Cardiac fibroblast (primary cell): ENCODE results near the gene UBAP2L.

Experiments used
- DNase-seq, 2 donors: peaks; one replicate each; pipeline versions ENCODE4 v3.0.0 to v3.0.0-alpha.2; 2010; ENCODE audit warnings: low read depth in 2 of 2
- H3K4me3 ChIP-seq, 2 donors: replicated peaks in 1 of 2; 1 replicate in 1 of 2; 2 replicates in 1 of 2; pipeline ENCODE4 v1.5.1; 2011; ENCODE audit warnings: low read depth in 2 of 2, low read length in 2 of 2, mild to moderate bottlenecking in 2 of 2, moderate library complexity in 1 of 2
- TF ChIP-seq, protein P1 (sequence below): IDR thresholded peaks from one replicate; pipeline ENCODE4 v1.5.1; 2011; ENCODE audit warnings: low read depth, mild to moderate bottlenecking, low read length, inconsistent platforms

The UBAP2L gene, protein sequence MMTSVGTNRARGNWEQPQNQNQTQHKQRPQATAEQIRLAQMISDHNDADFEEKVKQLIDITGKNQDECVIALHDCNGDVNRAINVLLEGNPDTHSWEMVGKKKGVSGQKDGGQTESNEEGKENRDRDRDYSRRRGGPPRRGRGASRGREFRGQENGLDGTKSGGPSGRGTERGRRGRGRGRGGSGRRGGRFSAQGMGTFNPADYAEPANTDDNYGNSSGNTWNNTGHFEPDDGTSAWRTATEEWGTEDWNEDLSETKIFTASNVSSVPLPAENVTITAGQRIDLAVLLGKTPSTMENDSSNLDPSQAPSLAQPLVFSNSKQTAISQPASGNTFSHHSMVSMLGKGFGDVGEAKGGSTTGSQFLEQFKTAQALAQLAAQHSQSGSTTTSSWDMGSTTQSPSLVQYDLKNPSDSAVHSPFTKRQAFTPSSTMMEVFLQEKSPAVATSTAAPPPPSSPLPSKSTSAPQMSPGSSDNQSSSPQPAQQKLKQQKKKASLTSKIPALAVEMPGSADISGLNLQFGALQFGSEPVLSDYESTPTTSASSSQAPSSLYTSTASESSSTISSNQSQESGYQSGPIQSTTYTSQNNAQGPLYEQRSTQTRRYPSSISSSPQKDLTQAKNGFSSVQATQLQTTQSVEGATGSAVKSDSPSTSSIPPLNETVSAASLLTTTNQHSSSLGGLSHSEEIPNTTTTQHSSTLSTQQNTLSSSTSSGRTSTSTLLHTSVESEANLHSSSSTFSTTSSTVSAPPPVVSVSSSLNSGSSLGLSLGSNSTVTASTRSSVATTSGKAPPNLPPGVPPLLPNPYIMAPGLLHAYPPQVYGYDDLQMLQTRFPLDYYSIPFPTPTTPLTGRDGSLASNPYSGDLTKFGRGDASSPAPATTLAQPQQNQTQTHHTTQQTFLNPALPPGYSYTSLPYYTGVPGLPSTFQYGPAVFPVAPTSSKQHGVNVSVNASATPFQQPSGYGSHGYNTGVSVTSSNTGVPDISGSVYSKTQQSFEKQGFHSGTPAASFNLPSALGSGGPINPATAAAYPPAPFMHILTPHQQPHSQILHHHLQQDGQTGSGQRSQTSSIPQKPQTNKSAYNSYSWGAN

DNA sequence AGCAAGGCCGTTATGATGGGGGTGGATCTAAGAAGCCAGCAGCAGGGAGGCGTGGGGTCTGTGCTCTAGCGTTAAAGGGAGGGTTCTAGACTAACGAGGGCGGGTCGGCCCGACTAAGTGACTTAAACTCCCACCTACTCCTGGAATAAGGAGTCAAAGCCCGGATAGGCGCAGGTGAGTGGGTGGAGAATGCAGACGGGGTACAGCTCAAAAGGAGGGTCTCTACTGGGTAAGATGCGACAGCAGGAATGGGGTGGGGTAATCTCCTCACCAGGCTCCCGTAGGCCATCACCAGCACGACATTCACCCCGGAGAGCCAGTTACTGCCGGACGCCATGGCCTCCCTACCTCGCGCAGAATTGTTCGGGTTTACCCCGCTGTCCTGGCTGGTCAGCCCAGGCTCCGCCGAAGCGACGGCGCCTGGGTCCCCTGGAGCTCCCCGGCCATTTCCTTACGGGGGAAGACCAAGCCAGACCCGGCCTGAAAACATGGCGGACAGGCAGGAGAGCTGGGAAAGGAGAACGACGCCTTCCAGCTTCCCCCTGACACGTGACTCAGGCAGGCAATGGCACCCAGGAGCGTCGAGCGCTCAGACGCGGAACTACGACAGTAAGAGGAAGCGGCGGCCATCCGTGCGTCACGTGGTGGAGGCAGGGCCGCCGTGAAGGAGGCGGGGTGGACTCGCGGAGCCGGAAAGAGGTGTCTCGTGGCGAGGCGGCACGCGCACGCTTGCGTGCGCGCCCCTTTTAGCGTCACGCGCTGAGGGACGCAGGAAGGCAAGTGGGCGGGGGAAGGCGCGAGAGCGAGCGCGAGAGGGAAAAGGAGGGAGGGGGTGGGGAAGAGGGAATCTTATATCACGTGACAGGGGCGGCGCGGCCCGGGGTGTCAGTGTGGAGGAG, at the start of gene UBAP2L:
UBAP2L (plus strand) TSS at position 885 of the 899 bp plus-strand sequence. CDS start 4,169 bp downstream, outside the sequence.
- H3K4me3 ChIP-seq: peak within 1 kb of the TSS; percentile 96
- peak; percentile 99 to 100 for DNase-seq
- TF ChIP-seq, protein P1, sequence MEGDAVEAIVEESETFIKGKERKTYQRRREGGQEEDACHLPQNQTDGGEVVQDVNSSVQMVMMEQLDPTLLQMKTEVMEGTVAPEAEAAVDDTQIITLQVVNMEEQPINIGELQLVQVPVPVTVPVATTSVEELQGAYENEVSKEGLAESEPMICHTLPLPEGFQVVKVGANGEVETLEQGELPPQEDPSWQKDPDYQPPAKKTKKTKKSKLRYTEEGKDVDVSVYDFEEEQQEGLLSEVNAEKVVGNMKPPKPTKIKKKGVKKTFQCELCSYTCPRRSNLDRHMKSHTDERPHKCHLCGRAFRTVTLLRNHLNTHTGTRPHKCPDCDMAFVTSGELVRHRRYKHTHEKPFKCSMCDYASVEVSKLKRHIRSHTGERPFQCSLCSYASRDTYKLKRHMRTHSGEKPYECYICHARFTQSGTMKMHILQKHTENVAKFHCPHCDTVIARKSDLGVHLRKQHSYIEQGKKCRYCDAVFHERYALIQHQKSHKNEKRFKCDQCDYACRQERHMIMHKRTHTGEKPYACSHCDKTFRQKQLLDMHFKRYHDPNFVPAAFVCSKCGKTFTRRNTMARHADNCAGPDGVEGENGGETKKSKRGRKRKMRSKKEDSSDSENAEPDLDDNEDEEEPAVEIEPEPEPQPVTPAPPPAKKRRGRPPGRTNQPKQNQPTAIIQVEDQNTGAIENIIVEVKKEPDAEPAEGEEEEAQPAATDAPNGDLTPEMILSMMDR: no peak

DNA sequence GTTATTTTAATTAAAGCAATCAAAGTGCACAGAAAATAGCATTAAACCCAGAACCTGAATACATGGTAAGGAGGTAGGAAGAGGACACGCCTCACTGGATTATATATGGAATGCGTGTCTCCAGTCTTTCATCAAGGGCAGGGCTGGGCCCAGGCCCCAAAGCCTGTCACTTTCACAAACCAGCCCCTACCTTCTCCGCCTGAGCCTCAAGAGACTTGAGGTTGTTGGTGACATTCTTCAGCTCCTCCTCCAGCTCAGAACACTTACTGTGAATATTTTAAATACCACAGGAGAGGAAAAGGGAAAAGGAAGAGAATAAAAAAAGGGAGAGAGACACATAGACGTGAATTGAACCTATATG, 49.6 kb upstream of the UBAP2L start:
- no peak for DNase-seq
- TF ChIP-seq, protein P1: no peak

DNA sequence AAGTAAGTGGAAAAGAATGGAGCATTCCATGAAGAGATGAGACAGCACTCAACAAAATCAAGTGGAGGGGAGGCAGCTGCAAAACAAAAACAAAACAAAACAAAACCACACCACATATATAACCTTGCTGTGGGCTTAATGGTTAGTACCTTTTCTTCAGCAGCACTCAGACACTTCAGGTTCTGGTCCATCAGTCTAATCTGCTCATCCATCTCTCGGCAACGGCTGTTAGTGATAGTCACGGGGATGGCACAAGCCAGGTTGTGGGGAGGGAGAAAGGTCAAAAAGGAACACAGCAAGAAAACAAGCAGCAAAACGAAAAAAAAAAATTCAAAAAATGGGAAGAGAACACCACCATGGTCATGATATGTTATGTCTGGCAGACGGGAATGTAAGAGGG, 48.9 kb upstream of the UBAP2L start:
- no peak for DNase-seq
- TF ChIP-seq, protein P1: no peak

More for the DNA sequence above, 49.6 kb upstream of the UBAP2L start:
- no peak overlapping the region for H3K4me3 ChIP-seq

DNA sequence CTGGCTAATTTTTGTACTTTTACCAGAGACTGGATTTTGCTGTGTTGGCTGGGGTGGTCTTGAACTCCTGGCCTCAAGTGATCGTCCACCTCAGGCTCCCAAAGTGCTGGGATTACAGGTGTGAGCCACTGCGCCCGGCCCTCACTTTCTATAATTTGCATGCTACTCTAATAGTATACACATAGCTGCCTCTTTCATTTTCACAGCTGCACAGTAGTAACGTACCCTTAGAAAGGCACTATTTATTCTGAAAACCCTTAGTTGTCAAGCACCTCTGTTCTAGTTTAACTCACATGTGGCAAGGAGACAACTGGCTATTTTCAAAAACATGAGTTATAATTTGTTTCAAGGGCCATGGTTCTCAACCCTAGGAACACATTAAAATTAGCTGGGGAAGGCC, 46.1 kb upstream of the UBAP2L start:
- no peak overlapping the region for H3K4me3 ChIP-seq
- DNase-seq: no peak
- TF ChIP-seq, protein P1: no peak

More for the DNA sequence above, 48.9 kb upstream of the UBAP2L start:
- H3K4me3 ChIP-seq: no peak overlapping the region

DNA sequence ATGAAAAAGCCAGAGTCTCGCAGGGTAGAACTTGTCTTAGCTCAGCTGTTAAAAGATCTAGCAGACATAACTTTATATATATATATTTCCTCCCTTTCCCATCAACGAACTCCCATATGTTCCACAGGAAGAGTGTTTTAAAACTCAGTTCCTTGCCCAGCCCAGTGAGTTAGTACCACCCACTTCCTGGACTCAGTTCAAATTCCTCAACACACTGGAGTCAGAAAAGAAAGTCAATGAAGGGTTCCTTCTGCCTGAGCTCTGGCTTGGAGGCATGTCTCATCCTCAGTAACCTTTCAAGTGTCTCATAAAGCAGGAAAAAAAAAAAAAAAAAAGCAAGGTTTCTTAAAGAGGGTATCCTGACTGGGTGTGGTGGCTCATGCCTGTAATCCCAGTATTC, 44.4 kb upstream of the UBAP2L start:
- H3K4me3 ChIP-seq: no peak overlapping the region
- peak; percentile 83 to 88 for DNase-seq
- TF ChIP-seq, protein P1: no peak

DNA sequence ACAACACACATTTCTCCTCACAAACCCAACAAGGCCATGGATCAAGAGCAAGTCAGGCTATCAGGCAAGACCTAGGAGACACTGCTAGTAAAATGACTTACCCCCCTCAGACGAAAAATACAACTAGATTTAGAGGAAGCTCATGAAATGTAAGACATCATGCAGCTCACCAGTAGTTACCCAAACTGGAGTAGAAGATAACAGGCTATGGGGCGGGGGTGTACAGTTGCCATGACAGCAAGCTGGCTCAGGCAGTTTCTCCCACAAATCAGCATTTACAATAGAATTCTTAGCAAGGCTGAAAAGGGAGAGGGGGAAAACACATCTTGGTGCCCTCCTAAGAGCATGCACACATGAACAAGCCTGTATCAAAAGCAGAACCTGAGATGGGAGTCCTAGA, 42.7 kb upstream of the UBAP2L start:
- TF ChIP-seq, protein P1: no peak
- DNase-seq: peak in 1 of 2 donors; percentile 46
- no peak overlapping the region for H3K4me3 ChIP-seq
